Non-pigmented ciliary epithelial cell (primary cell): Measurements from ENCODE around the gene CAPN9.
"Not testable (repeated sequence)": the region's sequence is repeated elsewhere in the genome, so short reads cannot be mapped to it uniquely, and the experiment has no call there.

Experiments used
- DNase-seq: peaks from one replicate; pipeline ENCODE4 v3.0.0-alpha.2; 2010; ENCODE audit warnings: low read depth

The CAPN9 gene

DNA sequence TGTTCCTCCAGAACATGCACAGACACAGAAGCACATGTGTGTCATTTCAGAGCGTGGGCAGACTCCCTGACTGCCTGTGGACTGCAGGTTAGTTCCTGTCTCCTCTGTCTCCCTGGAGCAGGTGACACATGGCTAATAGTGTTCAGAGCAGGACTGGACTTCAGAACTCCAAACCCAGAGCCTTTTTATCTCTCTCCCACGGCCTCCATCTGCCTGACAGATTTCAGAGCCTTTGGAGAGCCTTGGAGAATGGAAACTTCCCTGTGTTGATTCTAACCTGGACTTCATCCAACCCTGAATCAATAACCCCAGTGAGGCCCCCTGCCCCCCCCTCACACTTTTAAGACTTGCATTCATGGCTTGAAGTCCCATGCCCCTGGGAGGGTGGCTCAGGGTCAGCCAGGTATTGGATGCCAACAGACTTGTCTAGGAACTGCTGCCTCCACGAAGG lies 76.8 kb downstream of the CAPN9 start:
- DNase-seq = no peak

DNA sequence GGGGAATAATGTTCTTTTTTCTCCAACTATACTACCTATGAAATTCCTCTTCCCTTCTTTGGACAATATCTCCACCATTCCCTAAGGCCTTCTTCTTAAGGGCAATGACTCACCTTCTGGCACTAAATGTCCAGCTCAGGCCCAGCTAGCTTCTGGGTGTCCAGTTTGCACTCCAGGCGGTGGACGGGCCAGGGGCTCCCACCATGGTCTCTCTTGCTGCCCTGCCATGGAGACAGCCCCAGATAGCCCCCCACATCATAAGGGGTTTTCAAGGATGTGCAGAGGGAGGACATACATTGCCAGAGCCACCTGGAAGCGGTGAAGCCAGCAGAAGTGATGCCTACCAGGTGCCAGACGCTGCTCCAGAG lies 77.3 kb downstream of the CAPN9 start:
- DNase-seq = no peak

DNA sequence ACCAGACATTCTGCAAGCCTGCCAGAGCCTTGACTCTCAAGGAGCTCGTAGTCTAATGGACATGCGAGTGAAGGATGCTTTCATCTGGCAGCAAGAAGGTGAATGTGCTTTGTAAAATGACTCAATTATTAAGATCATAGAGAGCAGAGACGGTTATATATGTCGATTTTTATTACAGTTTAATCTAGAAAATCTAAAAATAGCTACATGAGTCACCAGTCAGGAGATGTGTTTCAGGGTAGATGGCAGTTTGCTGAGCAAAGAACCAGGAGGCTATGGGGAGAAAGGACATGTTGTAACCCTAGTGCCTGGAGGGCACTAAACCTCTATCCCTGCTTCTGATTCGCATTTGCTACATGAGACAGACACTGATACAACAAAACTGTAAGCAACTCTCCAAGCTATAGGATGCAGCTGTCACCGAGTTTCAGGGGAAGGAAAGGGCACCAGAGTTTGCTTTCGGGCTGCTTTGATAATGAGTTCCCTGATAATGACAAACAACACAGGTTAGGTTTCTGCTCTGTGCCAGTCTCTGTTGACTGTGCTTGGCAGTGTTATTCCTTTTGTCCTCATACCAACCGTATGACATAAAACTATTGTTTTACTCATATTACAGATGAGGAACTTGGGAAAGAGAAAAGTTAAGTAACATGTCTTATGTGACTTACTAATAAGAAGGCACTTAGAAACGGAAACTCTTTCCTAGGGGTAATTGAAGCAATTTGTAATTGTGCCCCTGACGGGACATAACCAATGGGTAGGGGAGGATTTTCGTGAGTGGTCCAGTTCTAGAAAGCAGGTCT lies 77.9 kb downstream of the CAPN9 start:
- DNase-seq = no peak

DNA sequence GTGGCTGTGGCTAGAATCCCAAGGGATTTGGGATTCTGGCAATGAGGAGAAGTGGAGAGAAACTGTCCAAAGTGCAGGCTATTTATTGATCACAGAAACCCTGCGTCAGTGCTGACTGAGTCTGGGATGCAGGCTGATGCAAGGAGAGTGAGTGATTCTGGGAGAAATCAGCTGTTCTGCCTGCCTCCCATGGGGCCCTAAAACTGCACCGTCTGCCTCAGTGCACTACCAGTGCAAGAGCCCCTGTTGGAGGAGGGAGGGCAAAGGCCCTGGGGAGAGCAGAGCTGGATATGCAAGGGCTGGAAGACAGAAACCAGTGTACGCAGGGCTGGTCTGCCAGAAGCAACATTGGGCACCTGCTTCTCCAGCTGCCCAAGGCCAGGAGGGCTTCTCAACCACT lies 78.6 kb downstream of the CAPN9 start:
- DNase-seq = no peak

DNA sequence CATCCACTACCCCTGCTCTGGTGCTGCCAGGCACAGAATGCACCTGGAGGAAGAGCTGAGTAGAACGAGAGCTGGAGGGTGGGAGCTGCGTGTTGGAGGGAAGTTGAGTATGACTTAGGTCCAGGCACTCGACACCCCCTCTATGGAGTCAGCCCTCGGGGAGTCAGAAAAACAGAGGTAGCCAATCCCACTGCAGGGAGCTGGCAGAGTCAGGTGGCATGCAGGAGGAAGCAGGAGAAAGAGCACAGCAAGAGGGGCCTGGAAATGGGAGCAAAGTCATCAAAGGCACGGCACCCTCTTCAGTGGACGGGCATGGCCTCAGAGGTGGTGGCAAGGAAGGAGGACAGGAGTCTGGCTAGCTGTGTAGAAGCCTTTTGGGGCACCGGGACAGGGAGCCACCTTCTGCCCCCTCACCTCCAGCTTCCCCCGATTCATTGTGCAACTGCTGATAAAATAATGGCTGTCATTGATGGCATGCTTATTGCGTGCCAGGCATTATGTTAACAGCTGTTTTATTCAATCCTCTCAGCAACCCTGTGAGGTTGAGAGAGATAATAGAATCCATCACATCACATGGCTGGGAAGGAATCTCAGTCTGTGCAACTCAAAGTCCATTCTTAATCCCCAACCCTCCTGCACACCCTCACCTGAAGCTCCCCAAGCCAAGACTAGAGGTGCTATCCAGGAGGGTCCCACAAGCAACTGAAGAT lies 79.1 kb downstream of the CAPN9 start:
- DNase-seq = no peak

DNA sequence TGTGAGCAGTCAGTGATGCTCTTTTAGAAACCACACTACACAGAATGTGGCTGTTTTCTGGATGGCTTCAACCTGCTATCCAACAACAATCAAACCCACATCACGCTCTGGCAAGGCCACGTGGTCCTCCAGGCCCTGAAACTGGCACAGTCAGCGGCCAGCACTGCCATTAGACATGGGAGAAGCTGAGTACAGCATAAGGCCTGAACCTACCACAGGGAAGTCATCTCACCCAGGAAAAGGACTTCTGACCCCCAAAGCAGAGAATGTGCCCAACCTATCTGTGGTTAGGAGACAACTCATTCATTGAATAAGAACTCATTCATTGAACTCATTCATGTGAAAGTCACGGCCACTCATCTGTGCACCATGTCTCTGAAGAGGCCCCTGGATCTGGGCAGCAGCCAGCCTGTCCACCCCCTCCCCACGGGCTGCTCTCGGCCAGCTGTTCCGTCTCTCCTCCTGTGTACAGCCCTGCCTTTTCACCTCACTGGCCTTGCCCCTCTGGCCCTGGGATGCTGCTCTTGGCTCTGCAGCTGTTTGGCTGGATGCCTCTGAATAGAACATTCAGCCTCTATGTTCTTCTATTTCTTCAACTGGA lies 80.0 kb downstream of the CAPN9 start:
- no peak for DNase-seq

DNA sequence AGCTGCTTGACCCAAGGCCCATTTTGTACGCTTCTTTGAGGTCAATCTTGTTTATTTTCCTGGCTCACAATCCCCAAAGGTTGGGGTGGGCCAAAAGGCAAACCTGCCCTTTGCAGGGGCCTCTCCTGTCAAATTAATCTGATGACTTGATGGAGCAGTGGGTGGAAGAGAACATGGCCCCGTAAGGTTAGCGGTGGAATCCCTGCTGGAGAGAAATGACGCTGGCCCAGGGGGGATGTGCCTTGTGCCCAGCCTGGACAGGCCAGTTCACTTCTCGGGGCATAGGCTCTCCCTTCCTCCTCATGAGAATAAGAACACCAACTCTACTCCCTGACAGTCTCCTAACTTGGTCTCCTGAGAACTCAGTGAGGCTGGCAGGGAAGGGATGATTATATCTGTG lies 80.6 kb downstream of the CAPN9 start:
- no peak for DNase-seq

DNA sequence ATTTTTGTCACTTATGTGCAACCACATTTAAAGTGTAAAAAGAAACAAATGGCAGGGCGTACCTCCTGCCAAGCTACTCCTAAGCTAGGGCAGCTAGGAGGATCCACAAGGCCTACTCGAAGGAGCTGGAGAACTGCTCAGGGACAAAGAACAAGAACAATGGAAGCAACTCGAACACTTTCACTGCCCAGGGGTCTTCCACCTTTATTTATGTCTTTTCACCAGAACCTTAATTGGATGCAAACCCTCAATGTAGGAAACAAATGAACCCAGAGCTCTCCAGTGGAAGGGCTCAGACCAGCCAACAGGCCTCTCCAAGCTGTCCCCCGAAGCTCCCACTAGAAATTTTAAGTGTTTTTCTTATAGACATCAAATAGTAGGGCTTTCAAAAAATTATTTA lies 81.2 kb downstream of the CAPN9 start:
- no peak for DNase-seq

DNA sequence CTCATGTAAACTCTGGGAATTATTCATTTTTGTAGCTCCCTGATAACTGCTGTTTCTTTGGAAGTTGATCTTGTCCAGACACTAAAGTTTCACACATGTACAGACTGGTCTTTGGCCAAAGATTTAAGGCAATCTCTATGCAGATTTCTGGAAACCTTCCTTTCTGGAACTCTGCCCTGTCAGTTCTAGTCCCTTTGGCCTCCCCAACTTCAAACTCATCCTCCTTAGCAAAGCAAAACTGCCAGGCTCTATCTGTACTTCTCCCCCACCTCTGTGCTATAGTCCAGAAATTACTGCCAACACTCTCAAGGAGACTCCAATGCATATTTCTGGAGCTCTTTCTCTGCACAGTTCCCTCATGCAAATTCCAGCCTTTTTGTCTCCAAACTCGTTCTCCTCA lies 84.6 kb downstream of the CAPN9 start:
- DNase-seq = no peak

DNA sequence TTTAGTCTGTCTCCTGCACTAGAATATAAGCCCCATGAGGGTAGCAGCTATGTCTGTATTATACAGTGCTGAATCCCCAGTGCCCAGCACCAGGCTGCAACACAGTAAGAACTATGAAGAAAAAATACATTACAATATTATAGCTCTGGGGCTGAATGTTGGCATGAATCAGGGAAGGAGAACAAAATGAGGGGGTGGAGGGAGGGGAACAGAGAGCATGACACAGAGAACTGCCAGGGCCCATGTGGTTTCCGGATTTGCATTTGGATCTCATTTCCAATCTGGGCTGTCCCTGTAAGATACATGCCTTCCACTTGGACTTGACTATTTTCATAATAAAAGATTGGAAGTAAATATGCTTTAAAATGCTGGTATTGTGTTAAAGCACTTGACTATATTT lies 85.3 kb downstream of the CAPN9 start:
- no peak for DNase-seq

DNA sequence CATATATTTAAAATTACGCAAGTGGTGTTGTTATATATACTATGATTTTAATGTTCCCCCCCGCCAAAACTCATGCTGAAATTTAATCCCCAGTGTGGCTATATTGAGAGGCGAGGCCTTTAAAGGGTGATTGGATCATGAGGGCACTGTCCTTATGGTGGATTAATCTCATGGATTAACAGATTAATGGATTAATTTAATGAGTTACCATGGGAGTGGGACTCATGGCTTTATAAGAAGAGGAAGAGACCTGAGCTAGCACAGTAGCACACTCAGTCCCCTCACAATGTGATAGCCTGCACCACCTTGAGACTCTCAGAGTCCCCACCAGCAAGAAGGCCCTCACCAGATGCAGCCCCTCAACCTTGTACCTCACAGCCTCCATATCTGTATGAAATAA lies 86.3 kb downstream of the CAPN9 start:
- no peak for DNase-seq

DNA sequence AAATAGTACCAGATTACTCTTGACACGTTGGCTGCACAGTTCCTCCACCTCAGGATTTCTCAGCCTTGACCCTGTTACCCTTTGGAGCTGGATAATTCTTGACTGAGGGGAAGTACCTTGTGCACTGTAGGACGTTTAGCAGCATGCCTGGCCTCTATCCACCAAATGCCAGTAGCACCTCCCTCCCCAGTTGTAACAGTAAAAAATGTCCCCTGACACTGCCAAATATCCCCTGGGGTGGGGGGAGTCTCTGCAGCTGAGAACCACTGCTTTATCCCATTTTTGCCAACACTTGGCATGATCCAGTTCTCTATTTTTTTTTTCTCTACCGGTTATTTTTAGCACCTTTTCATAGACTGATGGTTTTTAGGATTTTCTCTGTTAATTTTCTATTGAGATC lies 87.1 kb downstream of the CAPN9 start:
- DNase-seq = no peak

DNA sequence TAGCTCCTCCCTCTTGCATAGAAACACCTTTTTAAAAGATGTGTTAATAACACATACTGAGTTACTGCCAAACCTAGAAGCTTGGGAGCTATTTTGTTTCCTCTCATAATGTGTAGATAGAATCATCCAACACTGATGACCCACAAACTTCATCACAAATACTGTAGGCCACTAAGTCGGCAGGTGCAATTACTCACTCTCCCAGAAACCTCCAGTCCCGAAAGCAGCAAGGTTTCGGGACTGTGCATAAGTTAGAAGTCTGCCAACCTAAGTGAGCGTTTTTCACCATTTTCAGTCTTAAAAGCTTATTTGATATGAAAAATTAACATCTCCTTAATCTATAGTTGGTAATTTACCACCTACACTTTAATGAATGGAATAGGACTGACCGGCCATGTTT lies 89.2 kb downstream of the CAPN9 start:
- no peak for DNase-seq

DNA sequence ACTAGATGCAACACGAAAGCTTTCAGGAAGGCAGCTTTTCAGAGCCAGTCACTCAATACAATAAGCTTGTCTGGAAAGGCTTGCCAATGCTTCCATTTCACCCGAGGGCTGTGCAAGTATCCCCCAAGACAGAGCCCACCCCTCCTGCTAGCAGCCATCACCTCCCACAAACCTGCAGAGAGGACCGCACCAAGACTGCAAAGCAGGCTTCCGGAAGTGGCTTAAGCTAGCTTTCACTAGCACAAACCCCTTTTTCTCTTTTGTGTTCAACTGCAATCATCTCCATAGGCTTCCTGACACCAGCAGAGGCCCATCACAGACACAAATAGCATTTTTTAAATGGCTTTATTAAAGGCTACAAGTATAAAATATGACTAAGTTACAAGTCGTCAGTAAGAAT lies 89.6 kb downstream of the CAPN9 start:
- no peak for DNase-seq

DNA sequence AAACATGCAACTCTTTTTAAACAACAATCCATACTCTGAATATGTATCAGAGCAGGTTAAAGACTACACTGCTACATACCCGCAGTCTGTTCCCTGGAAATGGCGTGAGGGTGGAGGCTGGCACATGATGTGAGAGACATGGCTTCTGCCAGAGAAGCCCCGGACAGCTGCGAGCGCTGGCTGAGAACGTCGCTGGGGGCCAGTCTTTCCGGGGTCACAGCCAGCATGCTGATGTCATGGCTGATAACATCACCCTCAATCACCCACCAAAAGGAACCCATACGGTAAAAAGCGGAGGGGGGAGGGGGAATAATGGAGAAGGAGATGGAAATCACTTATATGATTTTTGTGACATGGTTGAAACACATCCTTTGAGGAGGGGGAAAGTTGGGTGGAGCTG lies 92.0 kb downstream of the CAPN9 start:
- no peak for DNase-seq

DNA sequence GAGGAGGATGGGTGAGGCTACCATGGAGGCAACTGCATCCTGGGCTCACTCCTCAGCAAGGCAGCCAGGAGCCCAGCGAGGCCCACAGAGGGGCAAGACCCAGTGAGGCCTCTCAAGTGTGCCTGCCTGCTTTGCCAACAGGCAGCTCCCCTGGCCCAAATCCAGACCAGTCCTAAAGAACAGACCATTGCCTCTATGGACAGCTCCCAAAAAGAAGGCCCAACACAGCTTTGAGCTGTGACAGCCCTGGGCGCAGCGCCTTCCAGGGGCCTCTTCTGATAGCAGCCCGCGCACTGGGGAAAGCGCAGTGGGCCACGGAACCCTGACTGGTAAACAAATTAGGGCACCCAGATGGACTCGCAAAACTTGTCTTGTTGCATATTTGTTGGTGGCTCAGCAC lies 95.6 kb downstream of the CAPN9 start:
- DNase-seq = no peak

DNA sequence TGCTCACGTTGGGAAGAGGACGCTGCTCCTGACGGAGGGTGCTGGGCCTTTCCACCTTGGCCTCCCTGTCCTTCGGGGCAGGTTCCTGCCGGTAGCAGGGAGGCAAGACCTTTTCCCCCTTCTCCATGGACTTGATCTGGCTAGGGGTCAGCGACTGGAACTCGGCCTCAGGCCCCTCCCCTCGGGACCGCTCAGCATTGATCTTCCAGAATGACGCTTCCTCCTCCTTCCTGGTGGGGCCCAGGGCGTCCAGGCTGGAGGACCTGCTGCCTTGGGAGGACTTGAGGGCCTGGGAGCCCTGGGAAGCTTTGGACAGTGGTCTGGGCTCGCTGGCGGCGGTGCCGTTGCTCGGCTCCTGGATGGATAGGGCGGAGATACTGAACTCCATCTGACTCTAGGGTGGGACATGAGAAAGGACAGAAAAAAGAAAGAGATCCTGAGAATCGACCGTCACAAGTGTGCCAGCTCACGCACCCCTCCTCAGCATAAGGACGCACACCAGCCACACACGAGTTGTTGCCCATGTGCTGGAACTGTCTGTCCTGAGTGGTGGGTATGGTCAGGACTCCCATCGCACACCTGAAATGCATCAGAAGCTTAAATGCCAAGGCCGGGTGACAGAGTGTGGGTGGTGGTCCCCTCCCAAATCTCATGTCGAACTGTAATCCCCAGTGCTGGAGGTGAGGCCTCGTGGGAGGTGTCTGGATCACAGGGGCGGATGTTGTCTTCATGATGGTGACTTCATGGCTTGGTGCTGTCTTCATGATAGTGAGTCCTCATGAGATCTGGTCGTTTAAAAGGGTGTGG lies 96.5 kb downstream of the CAPN9 start:
- no peak for DNase-seq

DNA sequence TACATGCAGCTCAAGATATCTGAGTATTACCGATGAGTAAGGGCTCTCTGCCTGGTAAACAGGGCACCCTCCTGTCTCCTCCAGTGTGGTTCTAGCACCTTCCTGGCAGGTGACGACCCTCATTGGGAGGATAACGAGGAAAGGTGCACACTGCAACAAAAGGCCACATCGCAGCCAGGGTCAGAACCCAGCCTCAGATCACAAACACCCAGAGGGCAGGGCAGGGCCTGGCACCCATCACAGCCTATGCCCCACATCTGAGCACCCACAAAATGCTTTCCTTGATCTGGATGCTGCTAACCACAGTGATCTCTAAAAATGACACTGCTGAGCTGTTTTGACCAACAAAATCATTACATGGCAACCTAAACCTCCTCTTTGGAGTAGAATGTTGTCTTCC lies 97.4 kb downstream of the CAPN9 start:
- DNase-seq = no peak

DNA sequence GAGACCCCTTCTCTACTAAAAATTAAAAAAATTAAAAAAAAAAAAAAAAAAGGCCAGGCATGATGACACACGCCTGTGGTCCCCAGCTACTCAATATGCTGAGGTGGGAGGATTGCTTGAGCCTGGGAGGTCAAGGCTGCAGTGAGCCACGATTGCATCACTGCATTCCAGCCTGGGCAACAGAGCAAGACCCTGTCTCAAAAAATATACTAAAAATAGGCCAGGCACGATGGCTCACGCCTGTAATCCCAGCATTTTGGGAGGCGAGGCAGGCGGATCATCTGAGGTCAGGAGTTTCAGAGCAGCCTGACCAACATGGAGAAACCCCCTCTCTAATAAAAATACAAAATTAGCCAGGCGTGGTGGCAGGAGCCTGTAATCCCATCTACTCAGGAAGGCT lies 98.0 kb downstream of the CAPN9 start:
- DNase-seq = not testable (repeated sequence)

DNA sequence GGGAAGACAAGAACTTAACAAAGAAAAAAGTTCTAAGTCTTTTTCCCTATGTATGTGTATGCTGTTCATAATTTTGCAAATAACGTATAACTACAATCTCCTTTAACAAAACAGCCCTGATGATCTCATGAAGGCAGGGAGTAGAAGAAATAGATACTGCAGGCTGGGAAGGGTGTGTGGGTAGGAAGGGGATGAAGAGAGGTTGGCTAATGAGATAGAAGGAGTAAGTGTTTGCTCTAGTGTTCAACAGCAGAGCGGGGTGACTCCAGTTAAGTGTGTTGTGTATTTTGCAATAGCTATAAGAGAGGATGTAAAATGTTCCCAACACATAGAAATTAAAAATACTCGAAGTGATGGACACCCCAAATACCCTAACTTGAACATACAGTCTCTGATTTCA lies 101.0 kb downstream of the CAPN9 start:
- no peak for DNase-seq

DNA sequence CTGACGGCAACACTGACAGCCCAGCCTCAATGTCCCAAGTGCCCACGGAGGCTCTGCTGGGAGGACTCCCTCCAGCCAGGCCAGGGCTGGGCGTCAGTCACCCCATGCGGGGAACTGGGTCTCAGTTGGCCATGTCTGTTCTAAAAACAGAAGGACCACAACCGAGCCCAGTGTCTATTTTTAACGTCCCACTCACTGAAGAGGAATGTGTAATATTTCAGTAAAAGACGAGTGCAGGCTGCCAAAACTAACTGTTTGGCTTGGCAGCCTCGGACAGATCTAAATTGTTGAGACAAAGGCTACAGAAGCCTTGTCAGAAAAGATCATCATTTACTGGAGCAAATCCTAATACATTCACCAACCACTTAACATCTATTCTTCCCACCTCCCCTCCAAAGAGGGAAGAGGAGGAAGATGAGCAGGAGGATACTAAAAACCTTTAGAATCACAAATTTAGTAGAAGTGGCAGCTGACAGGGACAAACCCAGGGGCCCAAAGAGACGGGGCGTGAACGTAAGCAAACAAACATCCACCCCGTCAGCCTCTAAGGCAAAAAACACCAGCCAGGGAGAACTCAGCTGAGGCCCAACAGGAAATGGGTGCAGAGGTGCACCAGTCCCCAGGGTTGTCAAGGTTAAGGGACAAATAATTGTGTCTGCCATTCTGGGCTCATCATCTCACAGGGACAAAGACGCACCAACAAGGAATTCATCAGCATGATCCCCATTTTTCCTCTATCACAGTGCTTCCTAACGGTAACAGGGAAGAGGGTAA lies 102.5 kb downstream of the CAPN9 start:
- peak; percentile 82 for DNase-seq

DNA sequence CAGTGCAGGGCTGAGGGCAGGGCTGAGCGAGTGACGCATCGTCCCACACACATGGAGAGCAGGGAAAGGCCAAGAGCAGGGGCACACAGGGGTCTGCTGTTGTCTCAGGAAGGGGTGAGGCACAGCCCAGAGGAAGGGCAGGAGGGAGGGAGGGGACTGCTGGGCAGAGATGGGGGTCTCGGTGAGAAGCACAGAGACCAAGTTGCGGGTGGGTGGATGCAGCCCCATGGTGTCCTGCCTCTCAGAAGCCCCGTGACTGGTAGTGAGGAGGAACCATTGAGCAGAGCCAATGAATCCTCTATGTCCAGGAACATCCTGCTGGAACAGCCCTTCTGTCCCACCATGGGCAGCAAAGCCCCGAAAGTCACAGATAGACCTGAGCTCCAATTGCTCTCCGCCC lies 103.4 kb downstream of the CAPN9 start:
- DNase-seq = no peak
